Fibroblast of skin of left quadriceps (primary cell): Measurements from ENCODE around the gene ITIH6.
"Not testable (repeated sequence)": the region's sequence is repeated elsewhere in the genome, so short reads cannot be mapped to it uniquely, and the experiment has no call there.

Experiments
- DNase-seq, 2 experiments: peaks; one replicate each; pipeline ENCODE4 v3.0.0-alpha.2; 2013; ENCODE audit warnings: low read depth in 2 of 2

Gene ITIH6

DNA sequence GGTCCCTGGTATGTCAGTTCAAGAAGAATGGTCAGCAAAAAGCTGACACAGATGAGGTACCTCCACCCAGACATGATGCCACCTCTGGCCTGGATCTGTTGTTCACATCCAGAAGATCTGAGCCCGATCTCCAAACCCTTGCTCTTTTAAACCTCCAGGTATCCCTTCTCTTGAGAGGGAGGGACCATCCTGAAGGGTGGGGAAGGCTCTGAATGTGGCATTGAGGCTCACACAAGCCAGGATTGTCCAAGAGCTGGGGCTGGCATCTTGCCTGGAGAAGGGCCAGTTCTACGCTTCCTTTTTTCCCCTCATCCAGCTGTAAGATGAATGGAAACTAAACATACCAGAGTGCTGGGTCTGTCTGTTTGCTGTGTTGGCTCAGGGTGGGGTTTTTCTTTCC, at the start of gene ITIH6:
Gene ITIH6, minus strand, starts transcription at position 119 of the 400 bp plus-strand sequence. Its CDS starts 45 bp downstream, at position 74.
- no peak for DNase-seq

GRCh38 chrX:54847700-54848099, 49.6 kb upstream of the ITIH6 start:
- not testable (repeated sequence) for DNase-seq

DNA sequence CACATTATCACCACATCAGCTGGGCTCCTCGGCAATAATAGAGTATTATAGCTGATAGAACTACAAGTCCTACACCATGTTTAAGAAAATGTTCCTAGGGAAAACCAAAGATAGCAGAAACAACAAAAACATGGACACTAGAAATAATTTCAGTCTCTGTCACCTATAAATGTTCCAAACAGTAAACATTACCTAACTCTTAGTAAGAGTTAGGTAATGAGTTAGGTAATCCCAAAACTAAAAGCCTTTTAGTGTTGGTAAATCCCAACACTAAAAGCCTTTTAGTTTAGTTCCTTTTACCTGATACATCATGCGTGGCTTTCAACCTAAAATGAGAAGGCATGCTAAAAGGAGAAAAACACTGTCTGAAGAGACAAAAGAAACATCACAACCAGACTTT, 45.0 kb upstream of the ITIH6 start:
- DNase-seq, result no peak

DNA sequence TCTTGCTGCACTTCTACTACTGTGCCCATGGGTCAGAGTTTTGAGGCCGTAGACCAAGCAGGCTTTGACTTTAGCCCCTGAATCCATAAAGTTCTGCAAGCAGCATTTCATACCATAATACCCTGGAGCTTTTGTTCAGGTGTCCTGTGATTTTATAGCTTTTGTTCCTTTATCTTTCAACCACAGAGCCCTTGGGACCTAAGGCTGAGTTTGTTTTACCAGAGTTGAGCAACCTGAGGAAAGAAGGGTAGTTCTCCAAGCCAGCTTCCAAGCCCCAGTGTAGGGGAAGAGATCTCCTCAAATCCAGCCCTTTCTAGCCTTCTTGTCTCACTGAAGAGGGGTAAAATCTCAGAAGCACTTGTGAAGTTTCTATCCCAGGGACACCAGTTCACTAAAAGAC, 44.6 kb upstream of the ITIH6 start:
- no peak for DNase-seq

- DNase-seq, result not testable (repeated sequence)
Observed at GRCh38 chrX:54841184-54841874, 43.3 kb upstream of the ITIH6 start.

DNA sequence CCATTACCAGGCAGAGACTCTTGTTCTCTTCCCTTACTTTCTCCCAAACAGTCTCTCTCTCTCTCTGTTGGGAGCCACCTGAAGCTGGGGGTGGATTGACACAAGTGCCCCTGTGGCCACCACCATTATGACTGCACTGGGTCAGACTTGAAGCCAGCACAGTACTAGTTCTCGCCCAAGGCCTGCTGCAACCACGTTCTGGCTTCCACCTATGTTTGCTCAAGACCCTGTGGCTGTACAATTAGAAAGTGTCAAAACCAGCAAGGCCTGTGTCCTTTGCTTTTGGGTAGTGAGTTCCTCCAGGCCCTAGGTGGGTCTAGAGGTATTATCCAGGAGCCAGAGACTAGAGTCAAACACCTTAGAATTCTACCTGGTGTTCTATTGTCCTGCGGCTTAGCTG, 40.5 kb upstream of the ITIH6 start:
- DNase-seq, result no peak

- DNase-seq, result no peak
Observed at GRCh38 chrX:54826598-54826997, 28.5 kb upstream of the ITIH6 start.

GRCh38 chrX:54825716-54826438, 27.8 kb upstream of the ITIH6 start:
- DNase-seq, result no peak

- DNase-seq, result no peak
Observed at GRCh38 chrX:54824722-54825121, 26.7 kb upstream of the ITIH6 start.

GRCh38 chrX:54824195-54824594, 26.1 kb upstream of the ITIH6 start:
- no peak for DNase-seq

GRCh38 chrX:54821310-54821709, 23.3 kb upstream of the ITIH6 start:
- DNase-seq, result no peak

- DNase-seq, result no peak
Observed at GRCh38 chrX:54820737-54821136, 22.7 kb upstream of the ITIH6 start.

DNA sequence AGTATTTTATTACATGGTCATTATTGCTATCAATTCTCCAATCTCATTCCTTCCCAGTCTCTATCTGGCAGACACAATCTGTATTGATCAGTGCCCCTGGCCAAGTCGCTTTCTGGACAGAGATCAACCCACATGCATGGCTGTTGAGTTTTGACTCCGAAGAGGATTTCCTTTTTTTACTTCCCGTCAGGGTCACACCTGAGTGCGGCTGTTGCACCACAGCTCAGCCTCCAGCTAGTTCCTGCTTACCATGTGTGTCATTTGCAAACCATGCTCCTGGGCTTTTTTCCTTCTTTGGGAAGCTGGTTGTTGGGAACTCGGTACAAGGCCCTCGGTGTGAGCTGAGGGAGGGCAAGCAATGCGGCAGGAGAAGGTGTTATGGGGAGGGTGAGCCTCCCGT, 21.1 kb upstream of the ITIH6 start:
- DNase-seq, result no peak

GRCh38 chrX:54818221-54818620, 20.2 kb upstream of the ITIH6 start:
- no peak for DNase-seq

DNA sequence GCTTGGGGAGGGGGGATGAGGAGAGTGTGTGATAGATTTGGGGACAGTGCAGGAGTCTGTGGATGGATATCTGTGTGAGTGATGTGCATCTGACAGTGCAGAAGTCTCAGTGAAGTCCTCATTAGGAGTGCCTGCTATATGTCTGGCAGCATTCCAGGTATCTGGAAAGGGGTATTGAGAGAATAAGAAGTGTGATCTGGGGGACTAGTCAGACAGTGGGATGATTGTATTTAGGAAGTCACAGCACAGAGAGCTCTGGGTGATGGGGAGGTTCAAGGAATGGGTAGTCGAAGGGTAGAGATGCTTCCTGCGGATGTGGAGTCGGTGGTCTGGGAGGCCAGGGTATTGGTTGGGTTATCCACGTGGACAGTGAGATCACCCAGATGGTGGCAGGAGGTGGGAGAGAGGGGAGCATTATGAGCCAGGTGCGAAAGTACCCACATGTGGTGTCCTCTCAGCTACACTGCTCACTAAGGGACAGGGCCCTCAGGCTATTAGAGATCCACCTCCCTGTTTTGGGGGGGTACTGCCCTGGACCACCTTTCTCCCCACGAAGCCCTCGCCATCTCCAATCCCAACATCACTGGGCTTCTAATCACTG, 19.3 kb upstream of the ITIH6 start:
- DNase-seq, result no peak

DNA sequence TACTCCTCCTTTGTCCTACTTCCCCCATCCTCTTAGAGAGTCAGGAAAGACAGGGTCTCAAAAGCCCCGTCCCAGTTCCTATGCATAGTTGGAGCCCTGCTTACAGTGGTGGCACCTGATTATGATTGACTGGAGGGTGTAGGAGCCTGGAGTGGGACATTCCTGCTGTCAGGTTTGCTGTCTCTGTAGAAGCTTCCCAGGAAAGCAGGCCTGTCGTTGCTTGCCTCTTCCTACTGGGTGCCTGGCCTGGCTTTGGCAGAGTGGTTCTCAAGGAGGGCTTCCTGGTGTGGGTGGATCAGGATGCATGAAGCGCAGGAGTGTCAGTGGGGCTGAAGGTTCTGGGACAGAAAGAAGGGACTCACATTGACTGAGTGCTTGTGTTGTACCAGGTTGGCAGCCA, 14.3 kb upstream of the ITIH6 start:
- no peak for DNase-seq

DNA sequence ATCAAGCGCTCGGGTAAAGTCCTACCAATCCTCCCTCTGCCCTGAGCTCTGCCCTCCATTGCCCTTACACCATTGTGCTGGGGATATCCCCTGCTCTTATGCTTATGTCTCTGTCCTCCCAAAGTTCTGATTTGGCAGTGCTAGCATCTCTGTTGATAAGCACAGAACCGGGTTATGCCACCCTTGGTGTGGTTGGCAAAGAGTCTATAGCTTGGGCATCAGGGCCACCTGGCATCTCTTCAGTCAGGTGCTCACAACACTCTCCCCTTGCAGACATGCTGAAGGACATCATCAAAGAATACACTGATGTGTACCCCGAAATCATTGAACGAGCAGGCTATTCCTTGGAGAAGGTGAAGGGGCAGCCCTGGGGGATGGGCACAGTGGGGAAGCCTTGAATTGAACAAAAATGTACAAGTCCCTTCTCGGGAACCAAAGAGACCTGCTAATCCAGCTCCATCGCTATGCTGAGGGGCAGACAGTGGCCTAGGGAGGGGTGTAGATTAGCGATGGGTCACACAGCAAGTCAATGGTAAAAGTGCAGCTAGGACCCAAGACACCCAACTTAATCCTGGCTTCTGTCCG, 13.3 kb upstream of the ITIH6 start:
- DNase-seq, result no peak

DNA sequence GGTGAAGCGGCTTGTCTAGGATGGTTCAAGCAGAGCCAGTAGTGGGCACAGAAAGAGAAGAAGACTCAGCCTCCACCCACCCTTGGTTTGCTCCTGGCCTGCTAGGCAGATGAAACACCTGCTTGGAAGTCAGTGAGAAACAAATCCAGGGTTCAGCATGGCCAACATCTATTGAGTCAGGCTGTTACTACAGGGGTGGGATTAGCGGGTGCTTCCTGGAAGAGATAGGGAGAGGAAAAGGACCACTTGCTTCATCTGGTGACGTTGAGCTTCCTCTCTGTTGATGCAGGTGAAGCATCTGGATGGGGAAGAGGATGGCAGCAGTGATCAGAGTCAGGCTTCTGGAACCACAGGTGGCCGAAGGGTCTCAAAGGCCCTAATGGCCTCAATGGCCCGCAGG, 12.5 kb upstream of the ITIH6 start:
- no peak for DNase-seq

GRCh38 chrX:54808605-54809483, 10.8 kb upstream of the ITIH6 start:
- DNase-seq, result peak; percentile 93 to 94

- peak; percentile 45 to 52 for DNase-seq
Observed at GRCh38 chrX:54808109-54808604, 10.1 kb upstream of the ITIH6 start.

GRCh38 chrX:54807524-54808108, 9.6 kb upstream of the ITIH6 start, which contains the start of gene MAGED2:
MAGED2 (plus strand) TSS chrX:54807745; CDS start chrX:54809332, 1,587 bp downstream.
- peak in 1 of 2 experiments; percentile 14 for DNase-seq
